B cell (primary cell): Measurements from ENCODE around the gene KMO. TPM values are rescaled to one million over a fixed set of nuclear protein-coding genes. Genes with fewer than 3 reads are reported as not detected.

Experiments used
- ATAC-seq: fragments of 200-7000 bp; cut with Tn5 transposase; one replicate; pipeline ENCODE4 v1.10.0; 2021; ENCODE audit warnings: low read depth, mild to moderate bottlenecking, moderate number of reproducible peaks, moderate library complexity
- CTCF ChIA-PET: fragments of 350-600 bp; sonication (Branson Sonifier 250); formaldehyde crosslinking; loops from one replicate; lab custom pipeline; 2021; ENCODE audit warnings: antibody characterized with exemption, inconsistent platforms; lab: Charles Lee
- POLR2A ChIA-PET: fragments of 350-600 bp; sonication (Branson Sonifier 250); formaldehyde crosslinking; loops from one replicate; lab custom pipeline; 2021; ENCODE audit warnings: antibody characterized with exemption; lab: Charles Lee
- DNase-seq: peaks from one replicate; pipeline ENCODE4 v3.0.0; 2013
- H2AFZ ChIP-seq: 2 replicates; pipeline ENCODE4 v1.6.1; 2012; ENCODE audit warnings: mild to moderate bottlenecking, low read depth, low read length; ENCODE audit not compliant: insufficient read depth, poor library complexity, severe bottlenecking
- H3K27ac ChIP-seq, 2 donors: 1 replicate in 1 of 2; 2 replicates in 1 of 2; pipeline ENCODE4 v1.5.1; 2012 to 2013; ENCODE audit warnings: low read length in 2 of 2, mild to moderate bottlenecking in 2 of 2, moderate library complexity in 1 of 2
- H3K27me3 ChIP-seq, 4 experiments: fragments of 200-600 bp in 1 of 4; sonication (generic) in 1 of 4; replicated peaks in 1 of 4; 1 replicate in 2 of 4; 2 replicates in 2 of 4; pipeline versions ENCODE4 v1.6.1 to v1.7.0; 2013 to 2016; ENCODE audit warnings: low read length in 3 of 4, mild to moderate bottlenecking in 2 of 4, mixed read lengths in 1 of 4, moderate library complexity in 1 of 4; ENCODE audit not compliant: insufficient read depth in 4 of 4, control insufficient read depth in 3 of 4; ENCODE audit errors: control extremely low read depth in 1 of 4
- H3K36me3 ChIP-seq, 2 experiments: replicated peaks in 1 of 2; 1 replicate in 1 of 2; 2 replicates in 1 of 2; pipeline versions ENCODE4 v1.6.1 to v1.7.1; 2013; ENCODE audit warnings: low read length in 1 of 2; ENCODE audit not compliant: insufficient read depth in 2 of 2, control insufficient read depth in 1 of 2; ENCODE audit errors: control extremely low read depth in 1 of 2, extremely low read depth in 1 of 2
- H3K4me1 ChIP-seq, 2 donors: fragments of 200-600 bp in 1 of 2; sonication (generic) in 1 of 2; 1 replicate in 1 of 2; 2 replicates in 1 of 2; pipeline versions ENCODE4 v1.5.1 to v1.6.1; 2013 to 2017; ENCODE audit warnings: low read length in 2 of 2; ENCODE audit not compliant: control insufficient read depth in 2 of 2, insufficient read depth in 2 of 2
- H3K4me2 ChIP-seq: replicated peaks from 2 replicates; pipeline ENCODE3; 2012; ENCODE audit warnings: mild to moderate bottlenecking, low read depth, low read length; ENCODE audit not compliant: poor library complexity, severe bottlenecking
- H3K4me3 ChIP-seq, 5 experiments: fragments of 200-600 bp in 1 of 5; sonication (generic) in 1 of 5; 1 replicate in 3 of 5; 2 replicates in 2 of 5; pipeline versions ENCODE4 v1.5.1 to v1.7.0; 2011 to 2016; ENCODE audit warnings: low read length in 4 of 5, mild to moderate bottlenecking in 4 of 5, low read depth in 2 of 5, control low read depth in 1 of 5, moderate library complexity in 1 of 5; ENCODE audit not compliant: insufficient read depth in 1 of 5; ENCODE audit errors: control extremely low read depth in 1 of 5, extremely low read depth in 1 of 5
- H3K79me2 ChIP-seq: fragments of 200-600 bp; sonication (generic); one replicate; pipeline ENCODE4 v1.6.0; 2016; ENCODE audit warnings: low read length; ENCODE audit not compliant: control insufficient read depth, insufficient read depth
- H3K9ac ChIP-seq: fragments of 200-600 bp; sonication (generic); 2 replicates; pipeline ENCODE4 v1.6.1; 2017; ENCODE audit warnings: mild to moderate bottlenecking, low read length, moderate library complexity
- H3K9me3 ChIP-seq, 3 donors: one replicate each; pipeline versions ENCODE4 v1.6.1 to v1.7.1; 2013; ENCODE audit warnings: low read length in 2 of 3; ENCODE audit not compliant: control insufficient read depth in 2 of 3, insufficient read depth in 1 of 3; ENCODE audit errors: control extremely low read depth in 1 of 3
- H4K20me1 ChIP-seq: 2 replicates; pipeline ENCODE4 v1.6.0; 2012; ENCODE audit warnings: mild to moderate bottlenecking, low read length; ENCODE audit not compliant: insufficient read depth, control insufficient read depth, poor library complexity, severe bottlenecking
- H3K27ac Mint-ChIP-seq: one replicate; pipeline ENCODE4 v1.8.0; 2021; ENCODE audit warnings: mixed read lengths
- H3K27me3 Mint-ChIP-seq: one replicate; pipeline ENCODE4 v1.8.0; 2021; ENCODE audit warnings: mixed read lengths
- H3K4me1 Mint-ChIP-seq: one replicate; pipeline ENCODE4 v1.8.0; 2021; ENCODE audit warnings: mixed read lengths
- H3K4me3 Mint-ChIP-seq: one replicate; pipeline ENCODE4 v1.8.0; 2021; ENCODE audit warnings: mixed read lengths
- H3K9me3 Mint-ChIP-seq: one replicate; pipeline ENCODE4 v1.8.0; 2022; ENCODE audit warnings: mixed read lengths; ENCODE audit not compliant: insufficient read depth
- CTCF ChIP-seq: fragments of 200-600 bp; IDR thresholded peaks from one replicate; pipeline ENCODE4 v1.8.0; 2022; ENCODE audit warnings: antibody characterized with exemption, mild to moderate bottlenecking
- EZH2 ChIP-seq: IDR thresholded peaks from 2 replicates; pipeline ENCODE4 v1.6.1; 2012; ENCODE audit warnings: borderline replicate concordance, low read depth, mild to moderate bottlenecking, moderate library complexity, low read length; ENCODE audit not compliant: insufficient read depth, poor library complexity, severe bottlenecking
- WGBS: methylation state at CpG from one replicate; pipeline ENCODE4 v1.1.5; 2013; ENCODE audit warnings: missing lambda C conversion rate; ENCODE audit not compliant: insufficient coverage; 5-methylcytosine and 5-hydroxymethylcytosine counted together
- intact Hi-C: fragments of 100-400 bp; cut with micrococcal nuclease; formaldehyde crosslinking; loops from one replicate; pipeline ENCODE4 v1.10.0; 2022
- polyA plus RNA-seq: library from polyadenylated mRNA; depleted of rRNA; stranded (reverse); fragments of >200 nt; gene quantifications from 2 replicates; pipeline ENCODE4 v1.2.3, GENCODE V29; 2012
- total RNA-seq, 2 donors: library from RNA; stranded (reverse); fragments of 120-200 nt in 1 of 2; gene quantifications; 1 replicate in 1 of 2; 2 replicates in 1 of 2; pipeline versions ENCODE4 v1.2.3 to v1.2.4, GENCODE V29; 2013 to 2022

KMO gene
- total and polyA plus RNA-seq, 2 donors (not counting 1 experiment from before 2014, with no cell fraction given), result 14.0 to 34.0 TPM

- Mint-ChIP-seq H3K27me3 (peaks cover 3% of the 10 kb centered on the region), H3K27ac (no peak overlapping the region), H3K9me3 (no peaks in the 10 kb centered on the region), H3K4me1 (no peaks in the 10 kb centered on the region), H3K4me3 (no peak overlapping the region)
- H3K27ac ChIP-seq, result no peak overlapping the region
- no peak overlapping the region for H3K9ac ChIP-seq
- no peak overlapping the region for H2AFZ ChIP-seq
- no CpG with 5 or more reads among the region's 3 CpGs for WGBS
- H3K9me3 ChIP-seq, result no peaks in the 10 kb centered on the region
- ChIA-PET POLR2A (no interaction called here), CTCF (interaction anchor here (1.1 to 2.9 kb wide), 2 partner anchors 16 to 86 kb away, joined by 3 to 10 read pairs; no protein-coding TSS in a partner anchor)
- no peaks in the 10 kb centered on the region for H3K36me3 ChIP-seq
- no peaks in the 10 kb centered on the region for H3K79me2 ChIP-seq
- no peaks in the 10 kb centered on the region for H3K4me1 ChIP-seq
- no peak overlapping the region for H3K4me2 ChIP-seq
- H3K4me3 ChIP-seq, result no peak overlapping the region
- TF ChIP-seq CTCF (no peak), EZH2 (no peak)
- intact Hi-C loops, result no loop called here
- no peak for ATAC-seq
- no peak for DNase-seq
- peaks cover 0 to 3% (median 0%) of the 10 kb centered on the region in 4 experiments for H3K27me3 ChIP-seq
- no peaks in the 10 kb centered on the region for H4K20me1 ChIP-seq
Measured at GRCh38 chr1:241525026-241525425, 7.2 kb upstream of the KMO start.

- no peak overlapping the region for H3K27ac Mint-ChIP-seq
- no peaks in the 10 kb centered on the region for H3K36me3 ChIP-seq
- peaks cover 5 to 7% of the 10 kb centered on the region in 2 donors for H3K4me1 ChIP-seq
- POLR2A ChIA-PET, result no interaction called here
- no peaks in the 10 kb centered on the region for H3K27me3 Mint-ChIP-seq
- H3K27me3 ChIP-seq, result no peaks in the 10 kb centered on the region
- DNase-seq, result no peak
- no peak overlapping the region for H3K4me2 ChIP-seq
- no peak overlapping the region for H2AFZ ChIP-seq
- H3K27ac ChIP-seq, result no peak overlapping the region
- H3K4me1 Mint-ChIP-seq, result peaks cover 5% of the 10 kb centered on the region
- no peaks in the 10 kb centered on the region for H3K9me3 ChIP-seq
- H4K20me1 ChIP-seq, result no peaks in the 10 kb centered on the region
- 100% methylated on average over 1 of the region's 3 CpGs for WGBS
- no peaks in the 10 kb centered on the region for H3K9me3 Mint-ChIP-seq
- TF ChIP-seq EZH2, result no peak
- TF ChIP-seq CTCF, result no peak
- H3K9ac ChIP-seq, result no peak overlapping the region
- no peak overlapping the region for H3K4me3 ChIP-seq
- CTCF ChIA-PET, result interaction anchor here (1.7 to 3.6 kb wide), 3 partner anchors 84 to 472 kb away, joined by 8 to 13 read pairs (median 13); partner anchors contain the start of gene MAP1LC3C
- ATAC-seq, result no peak
- H3K79me2 ChIP-seq, result no peaks in the 10 kb centered on the region
- intact Hi-C loops, result no loop called here
- no peak overlapping the region for H3K4me3 Mint-ChIP-seq
Measured at GRCh38 chr1:241527146-241527545, 5.0 kb upstream of the KMO start.
